ENCODE results near the gene RNPEP. TPM values are rescaled to one million over a fixed set of nuclear protein-coding genes. Genes with fewer than 3 reads are reported as not detected.

The RNPEP gene
- polyA plus RNA-seq, 3 donors: 108 to 153 (median 127) TPM

DNA sequence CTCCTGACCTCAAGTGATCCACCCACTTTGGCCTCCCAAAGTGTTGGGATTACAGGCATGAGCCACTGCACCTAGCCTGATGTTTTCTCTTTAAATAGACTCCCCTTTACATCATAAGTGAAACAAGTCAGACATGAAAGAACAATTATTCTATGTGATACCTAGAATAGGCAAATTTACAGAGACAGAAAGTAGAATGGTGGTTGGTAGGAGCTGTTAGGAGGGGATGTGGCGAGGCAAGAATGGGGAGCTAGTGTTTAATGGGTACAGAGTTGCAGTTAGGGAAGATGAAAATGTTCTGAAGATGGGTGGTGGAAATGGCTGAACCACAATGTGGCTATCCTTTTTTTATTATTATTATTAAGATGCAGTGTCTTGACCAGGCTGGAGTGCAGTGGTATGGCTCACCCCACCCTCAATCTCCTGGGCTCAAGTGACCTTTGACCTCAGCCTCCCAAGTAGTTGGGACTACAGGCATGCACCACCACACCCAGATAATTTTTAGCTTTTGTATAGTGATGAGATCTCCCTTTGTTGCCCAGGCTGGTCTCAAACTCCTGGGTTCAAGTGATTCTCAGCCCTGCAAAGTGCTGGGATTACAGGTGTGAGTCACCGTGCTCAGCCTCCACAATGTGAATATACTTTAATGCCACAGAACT is 56.4 kb downstream of the RNPEP start:
- no peak overlapping the region for H3K27ac Mint-ChIP-seq
- Histone ChIP-seq H3K36me3 (replicated peaks in 1 of 2; ENCODE audit: control insufficient read depth in 1 of 2, insufficient read depth in 2 of 2, low read length in 2 of 2) (no peaks in the 10 kb centered on the region), H3K4me2 (replicated peaks; ENCODE audit: extremely low read depth, low read length, poor library complexity, severe bottlenecking) (no peak overlapping the region), H3K27ac (ENCODE audit: low read depth in 1 of 2, low read length in 2 of 2) (no peak overlapping the region), H4K20me1 (ENCODE audit: insufficient read depth, low read length) (no peaks in the 10 kb centered on the region), H3K79me2 (ENCODE audit: insufficient read depth, low read length) (no peaks in the 10 kb centered on the region), H2AFZ (ENCODE audit: insufficient read depth, low read depth, low read length, poor library complexity, severe bottlenecking) (no peak overlapping the region), H3K9ac (ENCODE audit: insufficient read depth, low read length, poor library complexity, severe bottlenecking) (no peak overlapping the region), H3K9me3 (replicated peaks in 1 of 2; ENCODE audit: control insufficient read depth in 1 of 2, insufficient read depth in 1 of 2, low read length in 2 of 2) (no peaks in the 10 kb centered on the region), H3K4me1 (ENCODE audit: control insufficient read depth in 1 of 2, insufficient read depth in 2 of 2, low read length in 2 of 2) (no peaks in the 10 kb centered on the region), H3K27me3 (ENCODE audit: control insufficient read depth in 2 of 2, insufficient read depth in 2 of 2, low read length in 2 of 2) (no peaks in the 10 kb centered on the region), H3K4me3 (replicated peaks in 1 of 3; ENCODE audit: low read depth in 2 of 3, low read length in 3 of 3) (no peak overlapping the region)
- 80% methylated on average over 1 of the region's 2 CpGs for WGBS (ENCODE audit: insufficient coverage)
- no peaks in the 10 kb centered on the region for H3K4me1 Mint-ChIP-seq
- TF ChIP-seq CTCF (IDR thresholded peaks at IDR 0.05): no peak
- H3K27me3 Mint-ChIP-seq (ENCODE audit: low read depth in 3 of 3): peaks cover 6 to 10% (median 9%) of the 10 kb centered on the region in 3 donors
- intact Hi-C loops (cut with micrococcal nuclease): no loop called here
- DNase-seq: no peak
- H3K4me3 Mint-ChIP-seq: no peak overlapping the region
- no peaks in the 10 kb centered on the region for H3K36me3 Mint-ChIP-seq
- H3K9me3 Mint-ChIP-seq: peaks cover 0 to 2% (median 0%) of the 10 kb centered on the region in 7 donors

GRCh38 chr1:202045705-202046104 is 63.3 kb downstream of the RNPEP start:
- H3K27ac Mint-ChIP-seq: no peak overlapping the region
- peaks cover 4 to 14% (median 6%) of the 10 kb centered on the region in 3 donors for H3K27me3 Mint-ChIP-seq (ENCODE audit: low read depth in 3 of 3)
- intact Hi-C loops (cut with micrococcal nuclease): no loop called here
- Histone ChIP-seq H3K4me3 (replicated peaks in 1 of 3; ENCODE audit: low read depth in 2 of 3, low read length in 3 of 3) (no peak overlapping the region), H3K27ac (ENCODE audit: low read depth in 1 of 2, low read length in 2 of 2) (no peak overlapping the region), H4K20me1 (ENCODE audit: insufficient read depth, low read length) (no peaks in the 10 kb centered on the region), H3K36me3 (replicated peaks in 1 of 2; ENCODE audit: control insufficient read depth in 1 of 2, insufficient read depth in 2 of 2, low read length in 2 of 2) (no peaks in the 10 kb centered on the region), H3K9me3 (replicated peaks in 1 of 2; ENCODE audit: control insufficient read depth in 1 of 2, insufficient read depth in 1 of 2, low read length in 2 of 2) (no peaks in the 10 kb centered on the region), H3K27me3 (ENCODE audit: control insufficient read depth in 2 of 2, insufficient read depth in 2 of 2, low read length in 2 of 2) (no peaks in the 10 kb centered on the region), H3K4me2 (replicated peaks; ENCODE audit: extremely low read depth, low read length, poor library complexity, severe bottlenecking) (no peak overlapping the region), H3K9ac (ENCODE audit: insufficient read depth, low read length, poor library complexity, severe bottlenecking) (no peak overlapping the region), H3K79me2 (ENCODE audit: insufficient read depth, low read length) (no peaks in the 10 kb centered on the region), H2AFZ (ENCODE audit: insufficient read depth, low read depth, low read length, poor library complexity, severe bottlenecking) (no peak overlapping the region), H3K4me1 (ENCODE audit: control insufficient read depth in 1 of 2, insufficient read depth in 2 of 2, low read length in 2 of 2) (no peaks in the 10 kb centered on the region)
- no CpG with 5 or more reads among the region's 2 CpGs for WGBS (ENCODE audit: insufficient coverage)
- H3K4me3 Mint-ChIP-seq: no peak overlapping the region
- H3K4me1 Mint-ChIP-seq: no peaks in the 10 kb centered on the region
- no peaks in the 10 kb centered on the region for H3K36me3 Mint-ChIP-seq
- no peak for DNase-seq
- no peaks in the 10 kb centered on the region for H3K9me3 Mint-ChIP-seq
- no peak for TF ChIP-seq CTCF (IDR thresholded peaks at IDR 0.05)

Data from CD14-positive monocyte (primary cell).